Measurements from ENCODE around the gene TRIP13. TPM values are rescaled to one million over a fixed set of nuclear protein-coding genes. Genes with fewer than 3 reads are reported as not detected.
"Not testable (repeated sequence)": the region's sequence is repeated elsewhere in the genome, so short reads cannot be mapped to it uniquely, and the experiment has no call there.

TRIP13 gene
- total and polyA plus RNA-seq, 2 of the 13 experiments (the other 11 are each of a cell fraction or from before 2014, with no cell fraction given), result 13.5 to 33.0 TPM

GRCh38 chr5:940741-941140 is 48.1 kb downstream of the TRIP13 start:
- H3K4me3 ChIP-seq (replicated peaks in 1 of 3; ENCODE audit: insufficient read depth in 1 of 3, low read depth in 2 of 3, low read length in 3 of 3); ATAC-seq; H4K20me1 ChIP-seq (ENCODE audit: insufficient read depth, low read length); BruUV-seq (replicated peaks); in situ Hi-C loops (cut with HindIII; ENCODE audit: extremely low pct_ligation_motif_present, low pct_unique_long_range_greater_than_20kb); H3K79me2 ChIP-seq (ENCODE audit: insufficient read depth, low read length); H3K4me2 ChIP-seq (ENCODE audit: low read depth, low read length); CTCF ChIA-PET (ENCODE audit: low intra/inter-chr PET ratio, low total read pairs); DNase-seq (ENCODE audit: low spot score); H3K27ac ChIP-seq (ENCODE audit: extremely low read length, insufficient read depth, low read length); H2AFZ ChIP-seq (ENCODE audit: low read length); H3K36me3 ChIP-seq (replicated peaks in 1 of 2; ENCODE audit: control insufficient read depth in 1 of 2, insufficient read depth in 2 of 2, low read length in 2 of 2); POLR2A ChIA-PET; FAIRE-seq; H3K9ac ChIP-seq (ENCODE audit: insufficient read depth, low read depth, low read length); H3K9me3 ChIP-seq (ENCODE audit: low read length); H3K4me1 ChIP-seq (ENCODE audit: insufficient read depth, low read length): not testable (repeated sequence)
- intact Hi-C loops (cut with micrococcal nuclease; ENCODE audit: unreplicated experiment), result loop anchor here (10.0 kb wide), 1 partner anchor 726 kb away; the partner anchor contains the start of genes CCDC127 and SDHA
- H3K27me3 ChIP-seq (ENCODE audit: control insufficient read depth in 1 of 2, insufficient read depth in 2 of 2, low read length in 2 of 2), result peaks cover 9 to 56% of the 10 kb centered on the region in 2 experiments
- 4% methylated on average over 2 of the region's 2 CpGs for WGBS (ENCODE audit: low lambda C conversion rate)

- TF ChIP-seq ZNF260 (CRISPR knock-in tag; IDR thresholded peaks at IDR 0.05; ENCODE audit: borderline replicate concordance, low read depth) (no peak), ZBTB42 (CRISPR knock-in tag; IDR thresholded peaks at IDR 0.05) (no peak), ZNF367 (CRISPR knock-in tag; IDR thresholded peaks at IDR 0.05; ENCODE audit: borderline replicate concordance) (no peak), ZNF780A (CRISPR knock-in tag; IDR thresholded peaks at IDR 0.05) (no peak), MTA1 (CRISPR knock-in tag; IDR thresholded peaks at IDR 0.05; ENCODE audit: borderline replicate concordance) (no peak), ZNF790 (CRISPR knock-in tag; IDR thresholded peaks at IDR 0.05; ENCODE audit: borderline replicate concordance) (no peak), NCOA1 (CRISPR knock-in tag; IDR thresholded peaks at IDR 0.05) (no peak), ZNF746 (CRISPR knock-in tag; IDR thresholded peaks at IDR 0.05) (no peak), ZNF691 (CRISPR knock-in tag; IDR thresholded peaks at IDR 0.05; ENCODE audit: borderline replicate concordance, low read depth) (no peak), GRHL1 (CRISPR knock-in tag; conservative IDR thresholded peaks at IDR 0.05) (no peak), MED8 (CRISPR knock-in tag; IDR thresholded peaks at IDR 0.05; ENCODE audit: insufficient replicate concordance) (no peak), NR2F6 (IDR thresholded peaks at IDR 0.05) (no peak), NR2F6 (CRISPR knock-in tag; IDR thresholded peaks at IDR 0.05) (no peak), RAD51 (IDR thresholded peaks at IDR 0.05; ENCODE audit: borderline replicate concordance) (no peak)
- H3K4me2 ChIP-seq (ENCODE audit: low read depth, low read length), result no peak overlapping the region
- WGBS (ENCODE audit: low lambda C conversion rate), result 31% methylated on average over 11 of the region's 11 CpGs
- no peak for DNase-seq (ENCODE audit: low spot score)
- in situ Hi-C loops (cut with HindIII; ENCODE audit: extremely low pct_ligation_motif_present, low pct_unique_long_range_greater_than_20kb), result no loop called here
- no TSS peak for BruUV-seq (replicated peaks)
- no peak overlapping the region for H2AFZ ChIP-seq (ENCODE audit: low read length)
- no peaks in the 10 kb centered on the region for H3K9me3 ChIP-seq (ENCODE audit: low read length)
- no peaks in the 10 kb centered on the region for H3K36me3 ChIP-seq (replicated peaks in 1 of 2; ENCODE audit: control insufficient read depth in 1 of 2, insufficient read depth in 2 of 2, low read length in 2 of 2)
- no peaks in the 10 kb centered on the region for H3K4me1 ChIP-seq (ENCODE audit: insufficient read depth, low read length)
- intact Hi-C loops (cut with micrococcal nuclease; ENCODE audit: unreplicated experiment), result loop anchor here (10.0 kb wide), 1 partner anchor 729 kb away; the partner anchor contains the start of genes CCDC127 and SDHA
- H4K20me1 ChIP-seq (ENCODE audit: insufficient read depth, low read length), result no peaks in the 10 kb centered on the region; the same call in 1 of the 2 replicates
- no peak overlapping the region for H3K4me3 ChIP-seq (replicated peaks in 1 of 3; ENCODE audit: insufficient read depth in 1 of 3, low read depth in 2 of 3, low read length in 3 of 3)
- no peak overlapping the region for H3K27ac ChIP-seq (ENCODE audit: extremely low read length, insufficient read depth, low read length)
- ATAC-seq, result no peak
- H3K9ac ChIP-seq (ENCODE audit: insufficient read depth, low read depth, low read length), result no peak overlapping the region
- no peak for FAIRE-seq
- H3K79me2 ChIP-seq (ENCODE audit: insufficient read depth, low read length), result no peaks in the 10 kb centered on the region
- H3K27me3 ChIP-seq (ENCODE audit: control insufficient read depth in 1 of 2, insufficient read depth in 2 of 2, low read length in 2 of 2), result peaks cover 18 to 58% of the 10 kb centered on the region in 2 experiments
- ChIA-PET CTCF (ENCODE audit: low intra/inter-chr PET ratio, low total read pairs) (no interaction called here), POLR2A (no interaction called here)
Measured at GRCh38 chr5:943201-943917, 50.7 kb downstream of the TRIP13 start.

Data from HepG2 (cell line).